HG03558 (cell line): ENCODE results near the gene GPR78.
"Not testable (repeated sequence)": the region's sequence is repeated elsewhere in the genome, so short reads cannot be mapped to it uniquely, and the experiment has no call there.

ENCODE experiments used
- ATAC-seq: cut with Tn5 transposase; IDR thresholded peaks from one replicate; pipeline ENCODE4 v1.9.1; 2021; ENCODE audit warnings: moderate number of reproducible peaks; ENCODE audit not compliant: unreplicated experiment; ENCODE audit errors: extremely low read depth

The GPR78 gene

GRCh38 chr4:8613421-8614364 lies 33.5 kb downstream of the GPR78 start:
- ATAC-seq = no peak

DNA sequence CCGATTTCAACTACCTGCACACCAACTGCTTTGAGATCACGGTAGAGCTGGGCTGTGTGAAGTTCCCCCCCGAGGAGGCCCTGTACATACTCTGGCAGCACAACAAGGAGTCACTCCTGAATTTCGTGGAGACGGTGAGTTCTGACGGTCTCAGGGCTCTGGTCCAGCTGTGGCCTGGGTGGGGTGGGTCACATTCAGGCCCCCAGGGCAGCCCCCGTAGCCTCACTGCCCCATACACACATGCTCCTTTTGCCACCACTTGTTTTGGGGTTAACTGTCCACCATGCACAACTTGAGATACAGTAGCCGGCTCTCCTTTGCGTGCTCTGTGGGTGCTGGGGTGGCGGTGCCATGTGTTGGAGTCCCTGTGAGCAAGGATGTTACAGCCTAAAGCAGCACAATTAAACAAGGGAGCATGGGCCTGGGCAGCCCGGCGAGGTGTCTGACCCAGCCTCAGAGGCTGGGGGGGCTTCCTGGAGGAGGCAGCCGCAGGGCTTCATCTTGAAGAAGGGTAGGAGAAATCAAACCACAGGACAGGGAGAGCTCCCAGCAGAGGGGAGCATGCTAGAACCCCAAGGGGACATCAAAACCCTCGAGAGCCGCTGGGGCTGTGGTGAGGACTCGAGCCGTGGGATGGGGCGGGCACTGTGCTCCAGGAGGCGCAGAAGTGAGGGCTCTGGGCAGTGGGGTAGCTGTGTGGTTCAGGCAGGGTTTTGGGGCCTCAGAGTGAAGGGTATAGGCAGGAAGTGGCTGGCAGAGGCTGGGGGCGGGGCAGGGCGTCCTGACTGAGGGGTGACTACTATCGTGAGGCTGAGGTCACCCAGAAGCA lies 34.4 kb downstream of the GPR78 start:
- ATAC-seq = no peak

DNA sequence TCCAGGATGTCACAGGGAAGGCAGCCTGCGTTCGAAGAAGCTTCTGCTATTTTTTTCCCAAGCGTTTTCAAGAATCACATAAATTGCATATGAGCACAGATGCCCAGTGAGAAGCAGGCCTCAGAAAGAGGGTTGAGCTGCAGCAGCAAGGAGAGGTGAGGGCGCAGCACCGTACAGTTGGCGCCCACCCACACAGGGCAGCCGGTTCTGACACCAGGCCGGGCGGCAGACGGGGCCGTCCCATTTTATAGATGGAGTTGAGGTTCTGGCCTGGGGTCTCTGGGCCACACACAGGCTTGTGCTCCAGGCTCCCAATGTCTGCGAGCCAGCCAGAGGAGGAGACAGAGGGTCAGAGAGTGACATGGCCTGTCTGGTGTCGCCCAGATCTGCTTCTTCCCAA lies 35.2 kb downstream of the GPR78 start:
- no peak for ATAC-seq

DNA sequence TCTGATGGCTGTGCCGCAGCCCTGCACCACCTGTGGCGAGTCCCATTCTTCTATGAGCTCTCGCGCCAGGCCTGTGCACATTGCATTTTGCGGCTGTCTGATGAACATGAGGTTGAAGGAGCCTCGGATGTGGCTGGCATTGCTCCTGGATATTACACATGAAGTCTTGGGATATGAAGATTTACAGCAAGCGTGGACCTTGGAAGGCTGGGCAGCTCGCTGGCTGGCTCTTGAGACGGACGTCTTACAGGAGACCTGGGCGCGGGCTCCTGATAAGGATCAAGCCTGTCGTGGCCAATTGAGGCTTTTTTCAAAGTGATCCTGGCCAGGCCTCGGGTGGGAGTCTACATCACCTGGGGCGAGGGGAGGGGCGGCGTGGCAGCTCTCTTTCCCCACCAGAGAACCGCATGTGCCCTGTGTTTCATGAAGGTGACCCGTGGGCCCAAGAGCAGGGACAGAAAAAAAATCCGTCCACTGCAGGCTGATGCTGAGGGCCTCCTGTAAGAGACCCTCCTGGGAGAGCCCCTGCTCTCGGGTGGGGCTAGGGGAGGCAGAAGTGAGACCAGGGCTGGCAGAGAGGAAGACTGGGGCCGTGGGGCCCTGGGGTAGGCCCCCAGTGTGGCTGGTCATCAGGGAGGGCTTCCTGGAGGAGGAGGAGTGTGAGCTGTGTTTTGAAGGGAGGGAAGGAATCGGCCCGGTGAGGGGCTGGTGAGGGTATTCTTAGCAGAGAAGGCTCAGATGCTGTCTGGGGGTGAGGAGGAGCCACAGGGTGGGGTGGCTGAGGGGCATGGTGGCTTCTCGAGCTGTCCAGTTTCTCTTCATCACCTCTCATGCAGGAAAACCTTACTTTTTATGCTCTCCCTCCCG lies 36.0 kb downstream of the GPR78 start:
- ATAC-seq = no peak

DNA sequence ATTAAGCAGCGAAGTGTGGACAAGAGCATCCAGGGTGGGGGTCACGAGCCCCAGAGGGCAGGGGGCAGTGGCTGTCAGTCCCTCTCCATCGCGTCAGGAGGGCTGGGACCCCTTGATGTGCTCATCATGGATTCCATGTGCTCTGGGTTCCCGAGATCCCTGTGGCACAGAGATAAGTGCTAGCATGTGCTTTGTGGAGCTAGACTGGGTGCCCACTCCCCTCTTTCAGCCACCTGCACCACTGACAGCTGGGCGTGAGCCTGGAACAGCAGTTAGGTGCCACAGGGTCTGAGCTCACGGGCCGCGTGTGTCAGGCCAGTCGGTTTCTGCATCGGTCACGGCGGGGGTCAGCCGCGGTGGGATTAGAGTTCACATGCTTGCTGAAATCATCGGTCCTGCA lies 36.6 kb downstream of the GPR78 start:
- no peak for ATAC-seq

DNA sequence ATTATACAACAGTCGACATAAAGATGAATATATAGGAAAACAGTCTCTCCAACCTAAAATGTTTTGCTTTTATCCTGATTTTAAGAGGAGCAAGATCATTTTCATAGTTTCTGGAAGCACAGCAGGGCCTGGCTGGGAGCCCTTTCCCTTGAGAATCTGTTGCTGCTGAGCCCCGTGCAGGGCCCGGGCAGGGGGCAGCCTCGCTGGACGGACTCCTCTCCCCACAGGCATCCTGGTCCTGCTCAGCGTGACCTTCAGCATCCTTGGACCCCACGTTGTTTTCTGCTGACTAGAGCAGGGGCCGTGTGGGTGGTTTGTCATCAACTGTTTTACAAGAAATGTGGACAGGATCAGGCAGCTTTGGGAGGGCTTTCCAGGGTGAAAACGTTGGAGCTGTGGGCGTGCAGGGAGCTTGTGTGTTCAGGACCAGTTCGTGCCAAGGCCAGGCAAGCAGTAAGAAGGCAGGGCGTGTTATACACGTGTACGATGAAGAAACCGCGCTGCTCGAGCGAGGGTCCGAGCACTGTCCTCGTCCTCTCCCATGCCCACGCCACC lies 37.4 kb downstream of the GPR78 start:
- ATAC-seq = no peak

- ATAC-seq = no peak
Observed at GRCh38 chr4:8618421-8618820, 38.2 kb downstream of the GPR78 start.

GRCh38 chr4:8618961-8619720 lies 38.9 kb downstream of the GPR78 start:
- ATAC-seq = no peak

- ATAC-seq = not testable (repeated sequence)
Observed at GRCh38 chr4:8621135-8621534, 40.9 kb downstream of the GPR78 start.

GRCh38 chr4:8624601-8625272 lies 44.5 kb downstream of the GPR78 start:
- ATAC-seq = not testable (repeated sequence)

DNA sequence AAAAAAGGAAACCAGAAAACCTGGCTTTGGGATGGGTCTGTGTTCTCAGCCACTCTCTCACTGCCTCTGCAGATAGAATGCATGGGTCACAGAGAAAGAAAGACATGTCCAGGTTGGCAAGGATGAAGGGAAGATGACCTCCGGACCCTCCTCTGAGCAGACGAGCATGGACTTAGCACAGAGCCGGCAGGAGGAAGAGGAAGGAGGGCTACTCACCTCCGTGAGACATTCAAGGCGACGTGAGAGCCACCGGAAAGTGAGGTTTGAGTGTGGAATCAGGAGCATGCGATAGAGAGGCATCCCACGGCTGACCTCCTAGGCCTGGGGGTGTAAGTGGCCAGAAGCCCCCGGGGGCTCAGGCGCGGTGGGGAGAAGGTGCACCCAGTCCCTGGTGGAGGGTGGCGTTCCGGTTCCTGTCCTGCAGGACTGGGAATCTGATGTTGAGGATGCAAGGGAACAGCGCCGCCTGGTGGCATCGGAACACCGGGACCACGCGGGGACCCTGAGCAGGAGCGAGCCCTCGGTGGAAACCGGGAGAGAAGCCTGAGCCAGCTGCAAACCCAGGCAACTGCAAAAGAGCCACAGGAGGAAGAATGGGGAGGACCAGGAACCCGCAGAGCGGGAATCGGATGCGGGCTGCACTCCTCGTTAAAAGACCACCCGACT lies 50.2 kb downstream of the GPR78 start:
- not testable (repeated sequence) for ATAC-seq

DNA sequence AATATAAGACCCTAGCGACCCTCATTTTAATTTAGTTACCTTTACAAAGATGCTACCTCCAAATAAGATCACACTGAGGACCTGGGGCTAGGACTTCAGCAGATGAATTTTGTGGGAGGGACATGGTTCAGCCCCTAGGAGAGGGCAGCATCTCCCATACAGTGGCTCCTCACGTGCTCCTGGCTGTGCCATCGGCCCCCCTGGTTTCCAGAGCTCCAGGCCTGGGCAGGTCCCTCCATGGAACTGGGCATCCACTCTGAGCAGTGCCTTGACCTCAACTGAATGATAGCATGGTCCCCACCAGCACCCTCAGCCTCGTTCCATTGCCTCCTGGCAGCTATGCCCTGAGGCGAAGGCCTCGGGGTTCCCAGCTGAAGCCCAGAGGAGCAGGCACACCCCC lies 51.7 kb downstream of the GPR78 start:
- not testable (repeated sequence) for ATAC-seq

- ATAC-seq = not testable (repeated sequence)
Observed at GRCh38 chr4:8634773-8635172, 54.6 kb downstream of the GPR78 start.

DNA sequence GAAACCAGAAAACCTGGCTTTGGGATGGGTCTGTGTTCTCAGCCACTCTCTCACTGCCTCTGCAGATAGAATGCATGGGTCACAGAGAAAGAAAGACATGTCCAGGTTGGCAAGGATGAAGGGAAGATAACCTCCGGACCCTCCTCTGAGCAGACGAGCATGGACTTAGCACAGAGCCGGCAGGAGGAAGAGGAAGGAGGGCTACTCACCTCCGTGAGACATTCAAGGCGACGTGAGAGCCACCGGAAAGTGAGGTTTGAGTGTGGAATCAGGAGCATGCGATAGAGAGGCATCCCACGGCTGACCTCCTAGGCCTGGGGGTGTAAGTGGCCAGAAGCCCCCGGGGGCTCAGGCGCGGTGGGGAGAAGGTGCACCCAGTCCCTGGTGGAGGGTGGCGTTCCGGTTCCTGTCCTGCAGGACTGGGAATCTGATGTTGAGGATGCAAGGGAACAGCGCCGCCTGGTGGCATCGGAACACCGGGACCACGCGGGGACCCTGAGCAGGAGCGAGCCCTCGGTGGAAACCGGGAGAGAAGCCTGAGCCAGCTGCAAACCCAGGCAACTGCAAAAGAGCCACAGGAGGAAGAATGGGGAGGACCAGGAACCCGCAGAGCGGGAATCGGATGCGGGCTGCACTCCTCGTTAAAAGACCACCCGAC lies 55.8 kb downstream of the GPR78 start:
- ATAC-seq = not testable (repeated sequence)
